Smooth muscle cell (in vitro differentiated cells): ENCODE measurements around the gene KLHL13. TPM values are rescaled to one million over a fixed set of nuclear protein-coding genes. Genes with fewer than 3 reads are reported as not detected.
A peak's percentile ranks its signal among the peaks of the same experiment; 100 is the strongest.

Experiments
- DNase-seq: peaks from one replicate; lab custom pipeline; 2025; ENCODE audit not compliant: unreplicated experiment; lab: John Stamatoyannopoulos, UW
- H2AFZ ChIP-seq: fragments of 200-600 bp; sonication (generic); 2 replicates; pipeline ENCODE4 v1.6.0; 2016; ENCODE audit warnings: antibody characterized with exemption, low read depth, mild to moderate bottlenecking
- H3F3A ChIP-seq: fragments of 200-600 bp; sonication (generic); 2 replicates; pipeline ENCODE4 v1.6.0; 2017; ENCODE audit warnings: antibody characterized with exemption, low read depth
- H3K27ac ChIP-seq: fragments of 200-600 bp; sonication (generic); 2 replicates; pipeline ENCODE4 v1.5.1; 2016; ENCODE audit warnings: low read depth, mild to moderate bottlenecking
- H3K27me3 ChIP-seq: fragments of 200-600 bp; sonication (generic); 2 replicates; pipeline ENCODE4 v1.6.1; 2016; ENCODE audit warnings: low read depth, mild to moderate bottlenecking
- H3K36me3 ChIP-seq: fragments of 200-600 bp; sonication (generic); 2 replicates; pipeline ENCODE4 v1.5.1; 2016; ENCODE audit warnings: low read depth
- H3K4me1 ChIP-seq: fragments of 200-600 bp; sonication (generic); 2 replicates; pipeline ENCODE4 v1.5.1; 2016; ENCODE audit warnings: low read depth
- H3K4me2 ChIP-seq: fragments of 200-600 bp; sonication (generic); 2 replicates; pipeline ENCODE4 v1.6.0; 2016; ENCODE audit warnings: mild to moderate bottlenecking
- H3K4me3 ChIP-seq: fragments of 200-600 bp; sonication (generic); 2 replicates; pipeline ENCODE4 v1.5.1; 2016; ENCODE audit warnings: mild to moderate bottlenecking
- H3K79me2 ChIP-seq: fragments of 200-600 bp; sonication (generic); 2 replicates; pipeline ENCODE4 v1.6.0; 2016; ENCODE audit warnings: low read depth, mild to moderate bottlenecking
- H3K9ac ChIP-seq: fragments of 200-600 bp; sonication (generic); 2 replicates; pipeline ENCODE4 v1.6.0; 2016; ENCODE audit warnings: low read depth
- H3K9me3 ChIP-seq: fragments of 200-600 bp; sonication (generic); replicated peaks from 2 replicates; pipeline ENCODE4 v1.5.1; 2016; ENCODE audit warnings: low read depth
- H4K20me1 ChIP-seq: fragments of 200-600 bp; sonication (generic); 2 replicates; pipeline ENCODE4 v1.6.0; 2016; ENCODE audit warnings: low read depth
- CTCF ChIP-seq: fragments of 200-600 bp; sonication (generic); IDR thresholded peaks from 2 replicates; pipeline ENCODE4 v1.5.1; 2017; ENCODE audit warnings: borderline replicate concordance, mild to moderate bottlenecking, antibody characterized with exemption; ENCODE audit not compliant: insufficient read depth, poor library complexity, severe bottlenecking
- WGBS: methylation state at CpG from one replicate; pipeline ENCODE4 v1.1.7; 2016; ENCODE audit warnings: low lambda C conversion rate; 5-methylcytosine and 5-hydroxymethylcytosine counted together
- polyA plus RNA-seq: library from polyadenylated mRNA; unstranded; fragments of >200 nt; fragmentation: Nextera tagmentation; extraction: Ambion mirVana; gene quantifications from 2 replicates; pipeline ENCODE4 v1.2.1, GENCODE V29; 2016
- total RNA-seq: library from RNA; depleted of rRNA; stranded (reverse); fragments of >200 nt; gene quantifications from 2 replicates; pipeline ENCODE4 v1.2.3, GENCODE V29; 2014

KLHL13 gene
- total and polyA plus RNA-seq, 2 experiments from 2014 or later = 0.32 to 3.4 TPM

- Histone ChIP-seq H3K9me3 (no peaks in the 10 kb centered on the region), H3K4me2 (no peak overlapping the region), H3K27me3 (no peaks in the 10 kb centered on the region), H3K4me3 (no peak overlapping the region), H3K27ac (no peak overlapping the region), H3K4me1 (no peaks in the 10 kb centered on the region), H3K36me3 (no peaks in the 10 kb centered on the region), H3F3A (no peaks in the 10 kb centered on the region), H4K20me1 (no peaks in the 10 kb centered on the region), H3K9ac (no peak overlapping the region), H2AFZ (no peak overlapping the region), H3K79me2 (no peaks in the 10 kb centered on the region)
- 10% methylated on average over 1 of the region's 1 CpG for WGBS
- DNase-seq = no peak
- TF ChIP-seq CTCF = peak; percentile 2
Observed at GRCh38 chrX:117985241-117985640, 131.4 kb downstream of the KLHL13 start.

GRCh38 chrX:117982694-117983392 lies 133.8 kb downstream of the KLHL13 start:
- Histone ChIP-seq H2AFZ (no peak overlapping the region), H3K27ac (no peak overlapping the region), H3K9ac (no peak overlapping the region), H4K20me1 (no peaks in the 10 kb centered on the region), H3K4me2 (no peak overlapping the region), H3K79me2 (no peaks in the 10 kb centered on the region), H3K36me3 (no peaks in the 10 kb centered on the region), H3K4me1 (no peaks in the 10 kb centered on the region), H3F3A (no peaks in the 10 kb centered on the region), H3K4me3 (no peak overlapping the region), H3K27me3 (no peaks in the 10 kb centered on the region), H3K9me3 (no peaks in the 10 kb centered on the region)
- no peak for DNase-seq
- 63% methylated on average over 4 of the region's 4 CpGs for WGBS
- TF ChIP-seq CTCF = no peak

- WGBS = 85% methylated on average over 1 of the region's 1 CpG
Observed at GRCh38 chrX:117978402-117978801, 138.2 kb downstream of the KLHL13 start.

More at GRCh38 chrX:117978402-117978801, 138.2 kb downstream of the KLHL13 start:
- Histone ChIP-seq H3F3A (no peaks in the 10 kb centered on the region), H3K9ac (no peak overlapping the region), H3K4me1 (no peaks in the 10 kb centered on the region), H3K27ac (no peak overlapping the region), H4K20me1 (no peaks in the 10 kb centered on the region), H3K27me3 (no peaks in the 10 kb centered on the region), H3K79me2 (no peaks in the 10 kb centered on the region), H3K4me2 (no peak overlapping the region), H3K9me3 (no peaks in the 10 kb centered on the region), H3K4me3 (no peak overlapping the region), H3K36me3 (no peaks in the 10 kb centered on the region), H2AFZ (no peak overlapping the region)
- DNase-seq = no peak
- no peak for TF ChIP-seq CTCF
